ENCODE data around the gene CHRNA10.
"Not testable (repeated sequence)": the region's sequence is repeated elsewhere in the genome, so short reads cannot be mapped to it uniquely, and the experiment has no call there.

Gene CHRNA10

GRCh38 chr11:3664032-3664630, 7.1 kb downstream of the CHRNA10 start:
- no peak for FAIRE-seq

GRCh38 chr11:3662856-3663255, 8.3 kb downstream of the CHRNA10 start:
- FAIRE-seq, result no peak

GRCh38 chr11:3660960-3661359, 10.2 kb downstream of the CHRNA10 start:
- FAIRE-seq, result no peak

GRCh38 chr11:3659595-3660515, 11.3 kb downstream of the CHRNA10 start:
- FAIRE-seq, result no peak

GRCh38 chr11:3658252-3658651, 12.9 kb downstream of the CHRNA10 start:
- FAIRE-seq, result no peak

- FAIRE-seq, result not testable (repeated sequence)
These were observed 13.9 kb downstream of the CHRNA10 start for GRCh38 chr11:3657331-3657730.

- no peak for FAIRE-seq
These were observed 15.6 kb downstream of the CHRNA10 start for GRCh38 chr11:3655547-3655946.

GRCh38 chr11:3652514-3652913, 18.7 kb downstream of the CHRNA10 start:
- not testable (repeated sequence) for FAIRE-seq

- not testable (repeated sequence) for FAIRE-seq
These were observed 21.8 kb downstream of the CHRNA10 start for GRCh38 chr11:3649374-3649773.

- FAIRE-seq, result not testable (repeated sequence)
These were observed 22.3 kb downstream of the CHRNA10 start for GRCh38 chr11:3648843-3649242.

GRCh38 chr11:3645552-3645951, 25.6 kb downstream of the CHRNA10 start:
- no peak for FAIRE-seq

GRCh38 chr11:3644817-3645235, 26.4 kb downstream of the CHRNA10 start, which contains the start of gene ART1:
TSS of gene ART1 (plus strand) at chr11:3645128. CDS start at chr11:3659214, 14,086 bp downstream.
- no peak for FAIRE-seq

- FAIRE-seq, result not testable (repeated sequence)
These were observed 28.1 kb downstream of the CHRNA10 start for GRCh38 chr11:3643102-3643546.

GRCh38 chr11:3642071-3642951, 28.9 kb downstream of the CHRNA10 start:
- no peak for FAIRE-seq

- FAIRE-seq, result no peak
These were observed 29.5 kb downstream of the CHRNA10 start, which contains the start of gene ART5 for GRCh38 chr11:3641701-3642070. TSS of gene ART5 (minus strand) at chr11:3641992. CDS start at chr11:3641862, 130 bp downstream.

GRCh38 chr11:3641191-3641590, 30.0 kb downstream of the CHRNA10 start:
- FAIRE-seq, result no peak

- FAIRE-seq, result no peak
These were observed 31.3 kb downstream of the CHRNA10 start for GRCh38 chr11:3639841-3640240.

- FAIRE-seq, result no peak
These were observed 32.7 kb downstream of the CHRNA10 start for GRCh38 chr11:3638513-3638912.

GRCh38 chr11:3637201-3637600, 34.0 kb downstream of the CHRNA10 start:
- no peak for FAIRE-seq

GRCh38 chr11:3635641-3636375, 35.4 kb downstream of the CHRNA10 start:
- no peak for FAIRE-seq

- FAIRE-seq, result no peak
These were observed 39.0 kb downstream of the CHRNA10 start for GRCh38 chr11:3632070-3632660.

- no peak for FAIRE-seq
These were observed 39.9 kb downstream of the CHRNA10 start for GRCh38 chr11:3631331-3631730.
